T-cell (primary cell): ENCODE results near the gene ERO1A. TPM values are rescaled to one million over a fixed set of nuclear protein-coding genes. Genes with fewer than 3 reads are reported as not detected.
A peak's percentile ranks its signal among the peaks of the same experiment; 100 is the strongest.

Source experiments
- ATAC-seq, 4 experiments: fragments of 200-7000 bp in 3 of 4; fragments of 150-1000 bp in 1 of 4; cut with Tn5 transposase; replicated peaks in 1 of 4; 1 replicate in 3 of 4; 2 replicates in 1 of 4; pipeline ENCODE4 v1.10.0; 2021; ENCODE audit warnings: moderate library complexity in 3 of 4, mild to moderate bottlenecking in 2 of 4, moderate number of reproducible peaks in 1 of 4
- CTCF ChIA-PET, 2 donors: fragments of 300-600 bp; sonication (Branson Sonifier 250); formaldehyde crosslinking; loops; one replicate each; lab custom pipeline; 2022; ENCODE audit warnings: antibody characterized with exemption in 2 of 2; lab: Charles Lee
- POLR2A ChIA-PET, 2 donors: fragments of 300-600 bp; sonication (Branson Sonifier 250); formaldehyde crosslinking; loops; one replicate each; lab custom pipeline; 2022; ENCODE audit warnings: antibody characterized with exemption in 2 of 2; lab: Charles Lee
- DNase-seq, 35 experiments: peaks; one replicate each; pipeline versions ENCODE4 v3.0.0 to v3.0.0-alpha.2; 2013 to 2023
- H3K27ac ChIP-seq: one replicate; pipeline ENCODE4 v1.5.1; 2013; ENCODE audit warnings: low read length
- H3K27me3 ChIP-seq, 2 experiments: replicated peaks in 1 of 2; 1 replicate in 1 of 2; 2 replicates in 1 of 2; pipeline versions ENCODE4 v1.6.1 to v1.7.0; 2013; ENCODE audit warnings: low read length in 1 of 2, mixed read lengths in 1 of 2; ENCODE audit not compliant: control insufficient read depth in 2 of 2, insufficient read depth in 2 of 2; ENCODE audit errors: extremely low read depth in 1 of 2
- H3K36me3 ChIP-seq, 2 donors: 1 replicate in 1 of 2; 2 replicates in 1 of 2; pipeline versions ENCODE4 v1.6.1 to v1.7.0; 2013; ENCODE audit warnings: low read length in 1 of 2; ENCODE audit not compliant: control insufficient read depth in 2 of 2, insufficient read depth in 1 of 2; ENCODE audit errors: extremely low read depth in 1 of 2
- H3K4me1 ChIP-seq, 2 experiments: 1 replicate in 1 of 2; 2 replicates in 1 of 2; pipeline versions ENCODE4 v1.6.1 to v1.7.0; 2013; ENCODE audit warnings: low read length in 2 of 2, mixed read lengths in 1 of 2; ENCODE audit not compliant: insufficient read depth in 2 of 2, control insufficient read depth in 1 of 2; ENCODE audit errors: extremely low read depth in 1 of 2
- H3K4me3 ChIP-seq, 2 donors: 1 replicate in 1 of 2; 2 replicates in 1 of 2; pipeline versions ENCODE4 v1.5.1 to v1.7.0; 2013; ENCODE audit warnings: mild to moderate bottlenecking in 2 of 2, low read length in 1 of 2, moderate library complexity in 1 of 2; ENCODE audit not compliant: control insufficient read depth in 1 of 2; ENCODE audit errors: extremely low read depth in 1 of 2
- H3K9me3 ChIP-seq: 2 replicates; pipeline ENCODE4 v1.7.0; 2013
- H3K27ac Mint-ChIP-seq, 2 donors: one replicate each; pipeline ENCODE4 v1.8.0; 2020 to 2021; ENCODE audit warnings: mild to moderate bottlenecking in 2 of 2, mixed read lengths in 2 of 2
- H3K27me3 Mint-ChIP-seq, 2 donors: one replicate each; pipeline ENCODE4 v1.8.0; 2021 to 2022; ENCODE audit warnings: mixed read lengths in 2 of 2
- H3K36me3 Mint-ChIP-seq: one replicate; pipeline ENCODE4 v1.8.0; 2021; ENCODE audit warnings: mixed read lengths
- H3K4me1 Mint-ChIP-seq, 3 donors: one replicate each; pipeline ENCODE4 v1.8.0; 2020 to 2022; ENCODE audit warnings: mixed read lengths in 3 of 3, mild to moderate bottlenecking in 1 of 3
- H3K4me3 Mint-ChIP-seq, 3 donors: one replicate each; pipeline ENCODE4 v1.8.0; 2020 to 2022; ENCODE audit warnings: mild to moderate bottlenecking in 3 of 3, mixed read lengths in 3 of 3, moderate library complexity in 3 of 3
- H3K9me3 Mint-ChIP-seq, 3 donors: one replicate each; pipeline ENCODE4 v1.8.0; 2020 to 2022; ENCODE audit warnings: mixed read lengths in 3 of 3
- WGBS: methylation state at CpG from one replicate; pipeline ENCODE4 v1.1.5; 2013; ENCODE audit warnings: missing lambda C conversion rate; ENCODE audit not compliant: insufficient coverage; 5-methylcytosine and 5-hydroxymethylcytosine counted together
- total RNA-seq, 35 experiments: library from RNA in 6 of 35; stranded (reverse) in 6 of 35; fragments of 120-200 nt in 1 of 35; gene quantifications; one replicate each; pipeline versions ENCODE4 v1.2.1 to v1.2.4 and lab custom pipeline; 2013 to 2026

The ERO1A gene
- total RNA-seq, 5 donors from 2014 or later (not counting 1 experiment from before 2014, with no cell fraction given), result 62.7 to 97.3 (median 91.3) TPM

- Histone ChIP-seq H3K4me1 (peaks cover 12 to 15% of the 10 kb centered on the region in 2 experiments), H3K4me3 (no peak overlapping the region), H3K27ac (no peak overlapping the region), H3K36me3 (no peaks in the 10 kb centered on the region), H3K9me3 (no peaks in the 10 kb centered on the region), H3K27me3 (no peaks in the 10 kb centered on the region)
- CTCF ChIA-PET, result no interaction called here
- ATAC-seq (no peak), DNase-seq (no peak)
- H3K36me3 Mint-ChIP-seq, result peaks cover 7% of the 10 kb centered on the region
- peaks cover 28 to 32% (median 30%) of the 10 kb centered on the region in 3 donors for H3K4me1 Mint-ChIP-seq
- H3K4me3 Mint-ChIP-seq, result no peak overlapping the region
- no peaks in the 10 kb centered on the region for H3K27me3 Mint-ChIP-seq
- WGBS, result no CpG with 5 or more reads among the region's 2 CpGs
- POLR2A ChIA-PET, result no interaction called here
- no peaks in the 10 kb centered on the region for H3K9me3 Mint-ChIP-seq
- no peak overlapping the region for H3K27ac Mint-ChIP-seq
These were observed 8.3 kb upstream of the ERO1A start for GRCh38 chr14:52703664-52704063.

GRCh38 chr14:52703225-52703624 is 7.9 kb upstream of the ERO1A start:
- ATAC-seq (no peak), DNase-seq (no peak)
- no peak overlapping the region for H3K4me3 Mint-ChIP-seq
- H3K4me1 Mint-ChIP-seq, result peaks cover 23 to 27% (median 26%) of the 10 kb centered on the region in 3 donors
- no peaks in the 10 kb centered on the region for H3K27me3 Mint-ChIP-seq
- H3K9me3 Mint-ChIP-seq, result no peaks in the 10 kb centered on the region
- no peaks in the 10 kb centered on the region for H3K36me3 ChIP-seq
- H3K4me3 ChIP-seq, result no peak overlapping the region
- H3K4me1 ChIP-seq, result peaks cover 11 to 12% of the 10 kb centered on the region in 2 experiments
- H3K27ac Mint-ChIP-seq, result no peak overlapping the region
- CTCF ChIA-PET, result no interaction called here
- H3K9me3 ChIP-seq, result no peaks in the 10 kb centered on the region
- no peaks in the 10 kb centered on the region for H3K27me3 ChIP-seq
- H3K36me3 Mint-ChIP-seq, result peaks cover 2% of the 10 kb centered on the region
- POLR2A ChIA-PET, result no interaction called here
- H3K27ac ChIP-seq, result no peak overlapping the region
- WGBS, result 91% methylated on average over 1 of the region's 3 CpGs

GRCh38 chr14:52701223-52701622 is 5.9 kb upstream of the ERO1A start:
- no peaks in the 10 kb centered on the region for H3K9me3 ChIP-seq
- no peak overlapping the region for H3K27ac ChIP-seq
- WGBS, result 83% methylated on average over 2 of the region's 3 CpGs
- no peak overlapping the region for H3K4me3 ChIP-seq
- H3K36me3 ChIP-seq, result no peaks in the 10 kb centered on the region
- Mint-ChIP-seq H3K36me3 (no peaks in the 10 kb centered on the region), H3K27me3 (no peaks in the 10 kb centered on the region), H3K4me1 (peaks cover 3 to 11% (median 6%) of the 10 kb centered on the region in 3 donors), H3K4me3 (no peak overlapping the region), H3K27ac (no peak overlapping the region), H3K9me3 (no peaks in the 10 kb centered on the region)
- ATAC-seq, result no peak
- H3K27me3 ChIP-seq, result no peaks in the 10 kb centered on the region
- ChIA-PET CTCF (interaction anchor here in 1 of 2 donors (0.7 kb wide), 1 partner anchor 53 kb away, joined by 4 read pairs; no protein-coding TSS in a partner anchor), POLR2A (interaction anchor here (0.7 kb wide), 2 partner anchors 32 to 524 kb away, joined by 5 read pairs; no protein-coding TSS in a partner anchor)
- peaks cover 1 to 6% of the 10 kb centered on the region in 2 experiments for H3K4me1 ChIP-seq
- DNase-seq, result no peak

DNA sequence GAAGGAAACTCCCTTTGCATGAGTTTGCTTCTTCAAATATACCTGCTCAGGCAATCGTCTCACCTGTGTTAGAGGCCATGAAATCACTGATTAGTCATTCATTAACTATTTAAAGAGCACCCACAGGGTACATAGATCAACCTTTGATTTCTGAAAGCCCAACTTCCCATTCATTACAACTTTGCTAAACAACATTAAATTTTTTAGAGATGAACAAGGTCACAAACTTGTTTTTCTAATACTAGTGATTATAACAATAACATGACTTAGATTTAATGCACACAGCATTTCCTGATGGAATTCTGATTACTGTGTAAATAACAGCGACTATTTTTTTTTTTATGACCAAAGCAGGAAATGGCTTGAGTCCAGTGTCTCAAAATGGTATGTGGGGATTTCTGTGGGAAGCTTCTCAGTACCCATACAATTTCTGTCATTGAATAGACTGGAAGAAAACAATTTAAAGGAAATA is 5.4 kb upstream of the ERO1A start:
- peaks cover 3 to 4% of the 10 kb centered on the region in 2 experiments for H3K4me1 ChIP-seq
- Mint-ChIP-seq H3K9me3 (no peaks in the 10 kb centered on the region), H3K4me3 (no peak overlapping the region), H3K27ac (no peak overlapping the region), H3K4me1 (peaks cover 0 to 9% (median 2%) of the 10 kb centered on the region in 3 donors), H3K27me3 (no peaks in the 10 kb centered on the region), H3K36me3 (no peaks in the 10 kb centered on the region)
- no peaks in the 10 kb centered on the region for H3K27me3 ChIP-seq
- no peaks in the 10 kb centered on the region for H3K36me3 ChIP-seq
- POLR2A ChIA-PET, result interaction anchor here in 1 of 2 donors (0.7 kb wide), 1 partner anchor 524 kb away, joined by 5 read pairs; no protein-coding TSS in a partner anchor
- ATAC-seq, result no peak
- H3K9me3 ChIP-seq, result no peaks in the 10 kb centered on the region
- WGBS, result 83% methylated on average over 1 of the region's 2 CpGs
- no peak for DNase-seq
- no peak overlapping the region for H3K4me3 ChIP-seq
- CTCF ChIA-PET, result interaction anchor here in 1 of 2 donors (0.6 to 0.7 kb wide), 2 partner anchors 31 to 53 kb away, joined by 3 to 4 read pairs; no protein-coding TSS in a partner anchor
- no peak overlapping the region for H3K27ac ChIP-seq

DNA sequence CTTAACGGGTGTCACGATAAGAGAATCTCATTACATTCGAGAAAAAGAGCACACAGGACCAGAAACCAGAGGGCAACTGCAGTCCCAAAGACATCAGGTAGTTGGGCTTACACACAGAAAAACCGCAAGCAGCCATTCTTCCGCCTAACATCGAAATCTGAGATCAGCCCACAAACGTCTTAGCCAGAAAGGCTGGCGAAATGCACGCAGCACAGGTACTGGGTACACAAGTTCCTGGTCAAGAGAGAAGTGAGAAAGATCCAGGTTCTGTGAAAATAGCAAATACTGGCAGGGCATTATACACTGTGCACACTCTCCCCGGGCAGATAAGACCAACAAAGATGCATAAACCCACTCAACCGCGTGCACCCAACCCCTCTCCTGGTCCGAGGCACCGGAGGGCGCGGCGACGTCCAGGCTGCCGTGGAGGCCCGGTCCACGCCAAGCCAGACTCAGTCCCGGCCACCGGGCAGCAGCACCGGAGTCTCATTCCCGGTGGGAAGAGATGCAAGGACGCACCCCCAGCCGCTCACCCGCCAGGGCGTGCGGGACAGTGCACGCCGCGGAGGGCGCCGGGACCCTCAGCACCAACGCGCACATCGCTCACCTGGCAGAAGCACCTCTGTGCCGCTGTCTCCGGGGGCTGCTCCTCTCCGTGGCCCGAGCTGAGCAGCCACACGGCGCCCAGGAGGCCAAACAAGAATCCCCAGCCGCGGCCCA is 437 bp downstream of the ERO1A start:
- WGBS, result under 1% methylated on average over 42 of the region's 46 CpGs
- DNase-seq, result peak; percentile 26 to 80 (median 54)

DNA sequence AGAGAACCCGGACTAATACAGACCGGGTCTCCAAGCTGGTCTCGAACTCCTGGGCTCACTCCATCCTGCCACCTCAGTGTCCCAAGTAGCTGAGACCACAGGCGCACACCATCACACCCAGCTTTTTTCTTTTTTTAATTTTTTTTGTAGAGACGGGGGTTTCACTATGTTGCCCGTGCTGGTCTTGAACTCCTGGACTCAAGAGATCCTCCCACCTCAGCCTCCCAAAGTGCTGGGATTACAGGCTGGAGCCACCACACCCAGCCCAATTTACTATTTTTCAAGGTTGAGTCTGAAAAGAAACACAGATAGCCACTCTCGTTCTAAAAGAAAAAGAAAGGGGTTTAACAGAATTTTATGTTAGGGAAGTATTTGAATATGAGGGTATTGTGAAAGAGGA is 1.8 kb downstream of the ERO1A start:
- Histone ChIP-seq H3K36me3 (peaks cover 0 to 3% of the 10 kb centered on the region in 2 donors), H3K4me1 (peaks cover 18 to 25% of the 10 kb centered on the region in 2 experiments), H3K27me3 (no peaks in the 10 kb centered on the region), H3K27ac (no peak overlapping the region), H3K9me3 (no peaks in the 10 kb centered on the region), H3K4me3 (no peak overlapping the region)
- H3K27me3 Mint-ChIP-seq, result no peaks in the 10 kb centered on the region
- ChIA-PET CTCF (no interaction called here), POLR2A (interaction anchor here (0.6 to 0.8 kb wide), 2 partner anchors 21 to 380 kb away, joined by 3 read pairs; no protein-coding TSS in a partner anchor)
- peak overlapping the region; percentile 49 to 98 (median 55) for H3K4me3 Mint-ChIP-seq
- H3K36me3 Mint-ChIP-seq, result peaks cover 8% of the 10 kb centered on the region
- no peaks in the 10 kb centered on the region for H3K9me3 Mint-ChIP-seq
- 90% methylated on average over 2 of the region's 7 CpGs for WGBS
- H3K27ac Mint-ChIP-seq, result no peak overlapping the region
- H3K4me1 Mint-ChIP-seq, result peaks cover 56 to 64% (median 57%) of the 10 kb centered on the region in 3 donors
- DNase-seq, result no peak
- ATAC-seq, result no peak

More for the DNA sequence above, 437 bp downstream of the ERO1A start:
- H3K27ac Mint-ChIP-seq, result peak overlapping the region; percentile 97 to 99
- peaks cover 18 to 21% of the 10 kb centered on the region in 2 experiments for H3K4me1 ChIP-seq
- H3K9me3 Mint-ChIP-seq, result no peaks in the 10 kb centered on the region
- ChIA-PET CTCF (no interaction called here), POLR2A (no interaction called here)
- peaks cover 42 to 50% (median 43%) of the 10 kb centered on the region in 3 donors for H3K4me1 Mint-ChIP-seq
- no peaks in the 10 kb centered on the region for H3K27me3 Mint-ChIP-seq
- H3K27ac ChIP-seq, result peak overlapping the region; percentile 71
- H3K9me3 ChIP-seq, result no peaks in the 10 kb centered on the region
- peak overlapping the region; percentile 98 to 100 (median 99) for H3K4me3 Mint-ChIP-seq
- H3K36me3 ChIP-seq, result peaks cover 0 to 3% of the 10 kb centered on the region in 2 donors
- peaks cover 7% of the 10 kb centered on the region for H3K36me3 Mint-ChIP-seq
- ATAC-seq, result peak; percentile 67 to 73 (median 70)
- peak overlapping the region; percentile 70 to 94 for H3K4me3 ChIP-seq
- no peaks in the 10 kb centered on the region for H3K27me3 ChIP-seq
